Brain microvascular endothelial cell (primary cell): Measurements from ENCODE around the gene KCNMB2.

Experiments
- DNase-seq: peaks from one replicate; pipeline ENCODE4 v3.0.0-alpha.2; 2020
- H3K27ac ChIP-seq: fragments of 250-450 bp; sonication (Bioruptor Pico); 2 replicates; pipeline ENCODE4 v1.5.1; 2020; ENCODE audit warnings: mild to moderate bottlenecking, moderate library complexity
- H3K27me3 ChIP-seq: fragments of 250-450 bp; sonication (Bioruptor Pico); replicated peaks from 2 replicates; pipeline ENCODE4 v1.5.1; 2020; ENCODE audit warnings: mild to moderate bottlenecking
- H3K36me3 ChIP-seq: fragments of 250-450 bp; sonication (Bioruptor Pico); replicated peaks from 2 replicates; pipeline ENCODE4 v1.5.1; 2020; ENCODE audit warnings: mild to moderate bottlenecking
- H3K4me3 ChIP-seq: 2 replicates; pipeline ENCODE4 v1.5.1; 2011; ENCODE audit warnings: low read depth, mild to moderate bottlenecking, control low read depth, low read length, moderate library complexity
- in situ Hi-C: cut with HindIII; loops from 2 replicates; pipeline ENCODE4 v1.10.0; 2017; ENCODE audit warnings: low sequenced_read_pairs, low pct_ligation_motif_present
- TF ChIP-seq, protein P1 (sequence below): IDR thresholded peaks from 2 replicates; pipeline ENCODE4 v1.5.1; 2011; ENCODE audit warnings: low read depth, mild to moderate bottlenecking, moderate library complexity, low read length, control low read depth, inconsistent platforms; ENCODE audit errors: missing control alignments

Gene KCNMB2

DNA sequence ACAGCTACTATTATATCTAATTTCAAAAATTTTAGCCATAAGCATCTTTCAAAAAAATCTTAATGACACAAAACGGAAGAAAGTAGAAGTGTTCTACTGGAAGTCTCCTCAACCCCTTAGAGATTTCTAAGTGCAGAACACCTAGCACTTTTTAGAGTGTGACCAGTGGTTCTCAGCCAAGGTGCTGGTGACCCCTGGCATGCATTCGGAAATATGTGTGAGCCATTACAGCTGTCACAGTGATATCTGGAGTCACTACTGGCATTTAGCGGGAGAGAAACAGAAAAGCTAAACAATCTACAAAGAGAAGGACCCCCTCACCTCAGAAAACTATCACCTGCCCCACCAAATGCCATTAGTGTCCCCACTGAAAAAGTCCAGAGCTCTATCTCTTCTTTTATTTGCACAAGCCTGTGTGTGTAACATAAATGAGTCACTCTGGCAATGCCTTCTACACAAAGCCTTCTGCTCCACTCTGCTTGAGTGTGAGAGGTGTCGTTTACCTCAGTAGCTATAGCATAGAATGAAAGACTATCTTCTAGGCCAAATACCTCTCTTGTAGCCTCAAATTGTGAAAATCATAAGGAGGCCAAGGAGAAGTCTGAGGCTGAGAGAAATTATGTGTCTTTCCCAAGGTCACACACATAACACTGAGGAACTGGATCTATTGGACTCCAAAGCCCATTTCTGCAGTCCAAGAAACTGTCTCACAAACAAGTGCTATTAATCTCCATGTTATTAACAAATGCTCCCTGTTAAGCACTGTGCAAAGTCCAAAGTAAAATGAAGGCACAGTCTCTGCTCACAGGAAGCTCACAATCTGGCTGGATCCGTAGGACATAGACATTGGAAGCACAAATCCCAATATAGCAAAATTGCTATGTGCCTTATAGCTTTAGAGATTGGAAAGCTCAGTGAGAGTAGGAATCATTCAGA lies 28.5 kb upstream of the KCNMB2 start:
- TF ChIP-seq, protein P1, sequence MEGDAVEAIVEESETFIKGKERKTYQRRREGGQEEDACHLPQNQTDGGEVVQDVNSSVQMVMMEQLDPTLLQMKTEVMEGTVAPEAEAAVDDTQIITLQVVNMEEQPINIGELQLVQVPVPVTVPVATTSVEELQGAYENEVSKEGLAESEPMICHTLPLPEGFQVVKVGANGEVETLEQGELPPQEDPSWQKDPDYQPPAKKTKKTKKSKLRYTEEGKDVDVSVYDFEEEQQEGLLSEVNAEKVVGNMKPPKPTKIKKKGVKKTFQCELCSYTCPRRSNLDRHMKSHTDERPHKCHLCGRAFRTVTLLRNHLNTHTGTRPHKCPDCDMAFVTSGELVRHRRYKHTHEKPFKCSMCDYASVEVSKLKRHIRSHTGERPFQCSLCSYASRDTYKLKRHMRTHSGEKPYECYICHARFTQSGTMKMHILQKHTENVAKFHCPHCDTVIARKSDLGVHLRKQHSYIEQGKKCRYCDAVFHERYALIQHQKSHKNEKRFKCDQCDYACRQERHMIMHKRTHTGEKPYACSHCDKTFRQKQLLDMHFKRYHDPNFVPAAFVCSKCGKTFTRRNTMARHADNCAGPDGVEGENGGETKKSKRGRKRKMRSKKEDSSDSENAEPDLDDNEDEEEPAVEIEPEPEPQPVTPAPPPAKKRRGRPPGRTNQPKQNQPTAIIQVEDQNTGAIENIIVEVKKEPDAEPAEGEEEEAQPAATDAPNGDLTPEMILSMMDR = no peak
- DNase-seq = no peak

DNA sequence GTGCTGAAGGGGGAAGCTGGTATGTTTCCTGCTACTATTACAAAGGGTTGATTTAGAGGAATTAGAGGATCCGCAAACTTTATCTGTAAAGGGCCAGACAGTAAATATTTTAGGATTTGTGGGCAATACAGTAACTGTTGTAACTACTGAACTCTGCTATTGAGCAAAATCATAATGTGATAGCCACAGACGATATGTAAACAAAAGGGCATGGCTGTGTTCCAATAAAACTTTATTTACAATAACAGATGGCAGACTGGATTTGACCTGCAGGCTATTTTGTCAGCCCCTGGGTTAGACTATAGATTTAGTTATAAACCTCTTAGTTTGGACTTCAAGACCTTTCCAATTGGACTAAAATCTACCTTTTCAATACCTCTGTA lies 27.8 kb upstream of the KCNMB2 start:
- H3K4me3 ChIP-seq = no peak overlapping the region
- H3K27ac ChIP-seq = no peak overlapping the region
- TF ChIP-seq, protein P1 = no peak
- in situ Hi-C loops = no loop called here
- no peak for DNase-seq
- H3K27me3 ChIP-seq = no peaks in the 10 kb centered on the region
- H3K36me3 ChIP-seq = no peaks in the 10 kb centered on the region

More for the DNA sequence above, 28.5 kb upstream of the KCNMB2 start:
- H3K27ac ChIP-seq = no peak overlapping the region
- no peak overlapping the region for H3K4me3 ChIP-seq
- in situ Hi-C loops = no loop called here
- H3K36me3 ChIP-seq = no peaks in the 10 kb centered on the region
- H3K27me3 ChIP-seq = no peaks in the 10 kb centered on the region

DNA sequence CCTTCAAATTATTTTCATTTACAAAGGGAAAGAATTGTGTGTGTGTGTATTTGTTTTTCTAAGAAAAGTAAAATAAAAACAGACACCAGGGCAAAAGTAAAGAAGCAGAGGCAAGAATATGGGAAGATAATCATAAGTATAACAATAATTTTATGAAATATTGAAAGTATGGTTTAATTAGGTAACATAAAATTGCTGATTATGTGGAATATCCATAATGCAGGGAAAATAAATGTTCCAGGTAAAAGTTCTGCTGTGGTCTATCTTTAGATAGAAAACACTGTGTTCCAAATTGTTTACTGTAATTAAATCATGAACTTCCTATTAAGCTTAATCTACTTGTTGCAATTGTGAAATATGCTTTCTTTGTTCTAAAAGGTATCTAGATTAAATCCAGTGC lies 25.7 kb upstream of the KCNMB2 start:
- in situ Hi-C loops = no loop called here
- H3K27me3 ChIP-seq = no peaks in the 10 kb centered on the region

DNA sequence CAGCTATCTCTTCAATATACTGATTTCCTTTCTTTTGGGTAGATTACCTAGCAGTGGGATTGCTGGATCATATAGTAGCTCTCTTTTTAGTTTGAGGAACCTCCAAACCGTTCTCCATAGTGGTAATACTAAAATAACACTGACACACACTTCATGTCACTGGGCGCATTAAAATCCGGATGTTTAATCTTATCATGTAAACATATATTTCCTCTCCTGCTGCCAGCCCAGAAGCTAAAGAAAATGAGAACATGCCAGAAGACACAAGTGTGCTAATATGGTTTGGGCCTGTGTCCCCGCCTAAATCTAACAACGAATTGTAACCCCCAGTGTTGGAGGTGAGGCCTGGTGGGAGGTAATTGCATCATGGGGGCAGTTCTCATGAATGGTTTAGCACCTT lies 23.6 kb upstream of the KCNMB2 start:
- Histone ChIP-seq H3K27ac (no peak overlapping the region), H3K27me3 (no peaks in the 10 kb centered on the region), H3K4me3 (no peak overlapping the region), H3K36me3 (no peaks in the 10 kb centered on the region)
- no peak for DNase-seq
- TF ChIP-seq, protein P1 = no peak
- in situ Hi-C loops = no loop called here

More for the DNA sequence above, 25.7 kb upstream of the KCNMB2 start:
- TF ChIP-seq, protein P1 = no peak
- no peak for DNase-seq
- H3K4me3 ChIP-seq = no peak overlapping the region
- no peak overlapping the region for H3K27ac ChIP-seq
- H3K36me3 ChIP-seq = no peaks in the 10 kb centered on the region

DNA sequence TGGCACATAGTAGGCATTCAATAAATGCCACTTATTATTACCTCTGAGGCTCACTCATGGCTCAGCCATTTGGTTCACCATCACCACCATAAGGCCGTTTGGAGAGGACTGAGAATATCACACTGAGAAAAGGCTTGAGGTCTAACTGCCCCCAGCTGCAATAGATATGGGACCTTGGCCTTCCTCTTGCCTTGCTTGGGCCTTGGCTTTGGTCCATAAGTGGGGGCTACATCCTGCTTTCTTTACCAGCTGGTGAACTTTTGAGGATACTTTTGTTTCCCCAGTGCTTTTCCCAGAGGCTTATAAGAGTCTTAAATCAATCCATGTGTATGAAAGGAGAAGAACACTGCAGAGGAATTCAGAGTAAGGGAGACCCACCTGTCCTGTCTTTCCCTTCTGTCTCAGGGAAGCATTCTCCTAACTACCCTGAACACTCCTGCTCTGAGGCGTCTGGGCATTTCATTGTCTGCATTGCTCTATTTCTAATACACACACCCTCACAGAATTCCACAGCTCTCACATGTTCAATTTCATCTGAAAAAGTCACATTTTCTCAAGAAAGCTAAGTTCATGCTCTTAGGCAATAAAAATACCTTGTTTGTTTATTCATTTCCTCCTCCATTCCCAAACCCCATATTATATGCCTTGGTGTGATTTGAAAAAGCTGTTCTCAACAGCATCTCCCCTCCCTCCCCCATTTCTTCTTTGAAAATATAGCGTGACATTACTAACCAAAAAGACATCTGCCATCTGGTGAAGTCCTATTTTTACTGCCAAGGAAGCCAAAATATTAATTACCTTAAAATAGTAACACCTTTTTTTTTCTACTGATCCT lies 22.5 kb upstream of the KCNMB2 start:
- in situ Hi-C loops = no loop called here
- Histone ChIP-seq H3K27me3 (no peaks in the 10 kb centered on the region), H3K4me3 (no peak overlapping the region), H3K27ac (no peak overlapping the region), H3K36me3 (no peaks in the 10 kb centered on the region)
- no peak for DNase-seq
- TF ChIP-seq, protein P1 = no peak
